Measurements from ENCODE around the gene RNF39. TPM values are rescaled to one million over a fixed set of nuclear protein-coding genes. Genes with fewer than 3 reads are reported as not detected.

RNF39 gene
- polyA plus RNA-seq, 1 donor from 2014 or later, result not detected

- peaks cover 0 to 4% (median 0%) of the 10 kb centered on the region in 3 donors for H3K9me3 Mint-ChIP-seq
- no peak overlapping the region for H3K27ac Mint-ChIP-seq
- peaks cover 13 to 22% (median 16%) of the 10 kb centered on the region in 3 donors for H3K4me1 Mint-ChIP-seq
- peaks cover 65% of the 10 kb centered on the region for H3K27me3 Mint-ChIP-seq
- peak overlapping the region in 3 of 4 donors; percentile 38 to 73 (median 58) for H3K4me3 Mint-ChIP-seq
- H3K36me3 Mint-ChIP-seq, result peaks cover 13% of the 10 kb centered on the region
These were observed 1.1 kb downstream of the RNF39 start for GRCh38 chr6:30074331-30075093.

- H3K27ac Mint-ChIP-seq, result peak overlapping the region in 2 of 3 donors; percentile 3 to 68
- H3K27me3 Mint-ChIP-seq, result peaks cover 58% of the 10 kb centered on the region
- H3K4me1 Mint-ChIP-seq, result peaks cover 13 to 23% (median 18%) of the 10 kb centered on the region in 3 donors
- H3K36me3 Mint-ChIP-seq, result peaks cover 14% of the 10 kb centered on the region
- H3K9me3 Mint-ChIP-seq, result peaks cover 0 to 4% (median 0%) of the 10 kb centered on the region in 3 donors
- peak overlapping the region in 1 of 4 donors; percentile 58 for H3K4me3 Mint-ChIP-seq
These were observed 1.9 kb downstream of the RNF39 start for GRCh38 chr6:30073489-30074235.

- H3K27ac Mint-ChIP-seq, result no peak overlapping the region
- H3K9me3 Mint-ChIP-seq, result peaks cover 0 to 4% (median 0%) of the 10 kb centered on the region in 3 donors
- H3K4me3 Mint-ChIP-seq, result peak overlapping the region in 3 of 4 donors; percentile 34 to 71 (median 44)
- peaks cover 15% of the 10 kb centered on the region for H3K36me3 Mint-ChIP-seq
- H3K4me1 Mint-ChIP-seq, result peaks cover 26 to 32% (median 30%) of the 10 kb centered on the region in 3 donors
- peaks cover 54% of the 10 kb centered on the region for H3K27me3 Mint-ChIP-seq
These were observed 3.7 kb downstream of the RNF39 start for GRCh38 chr6:30071858-30072257.

GRCh38 chr6:30071081-30071818 is 4.3 kb downstream of the RNF39 start:
- Mint-ChIP-seq H3K9me3 (peaks cover 0 to 4% (median 0%) of the 10 kb centered on the region in 3 donors), H3K4me1 (peaks cover 29 to 34% (median 32%) of the 10 kb centered on the region in 3 donors), H3K36me3 (peaks cover 15% of the 10 kb centered on the region), H3K27me3 (peaks cover 48% of the 10 kb centered on the region), H3K27ac (no peak overlapping the region), H3K4me3 (peak overlapping the region in 3 of 4 donors; percentile 44 to 71 (median 61))

GRCh38 chr6:30067460-30068139 is 8.0 kb downstream of the RNF39 start:
- Mint-ChIP-seq H3K9me3 (peaks cover 0 to 2% (median 0%) of the 10 kb centered on the region in 3 donors), H3K4me1 (peaks cover 31 to 37% (median 33%) of the 10 kb centered on the region in 3 donors), H3K27ac (peak overlapping the region; percentile 85 to 100 (median 98)), H3K36me3 (peaks cover 16% of the 10 kb centered on the region), H3K4me3 (peak overlapping the region; percentile 85 to 99 (median 98)), H3K27me3 (peaks cover 24% of the 10 kb centered on the region)

- Mint-ChIP-seq H3K9me3 (no peaks in the 10 kb centered on the region), H3K27ac (peak within 1 kb of the TSS; percentile 85 to 100 (median 98)), H3K4me1 (peaks cover 34 to 37% (median 35%) of the 10 kb centered on the region in 3 donors), H3K36me3 (peaks cover 16% of the 10 kb centered on the region), H3K4me3 (peak within 1 kb of the TSS; percentile 85 to 99 (median 98)), H3K27me3 (peaks cover 17% of the 10 kb centered on the region)
These were observed 8.8 kb downstream of the RNF39 start, which contains the start of gene PPP1R11 for GRCh38 chr6:30066577-30067459. Gene PPP1R11, plus strand, starts transcription at chr6:30067198. Its CDS starts 213 bp downstream, at chr6:30067411.

- no peaks in the 10 kb centered on the region for H3K9me3 Mint-ChIP-seq
- H3K4me1 Mint-ChIP-seq, result peaks cover 35 to 42% (median 39%) of the 10 kb centered on the region in 3 donors
- H3K36me3 Mint-ChIP-seq, result peaks cover 13% of the 10 kb centered on the region
- peaks cover 11% of the 10 kb centered on the region for H3K27me3 Mint-ChIP-seq
- peak overlapping the region; percentile 85 to 100 (median 98) for H3K27ac Mint-ChIP-seq
- peak overlapping the region; percentile 85 to 99 (median 98) for H3K4me3 Mint-ChIP-seq
These were observed 9.5 kb downstream of the RNF39 start for GRCh38 chr6:30066082-30066481.

- peaks cover 1% of the 10 kb centered on the region for H3K36me3 Mint-ChIP-seq
- peaks cover 28 to 48% (median 42%) of the 10 kb centered on the region in 3 donors for H3K4me1 Mint-ChIP-seq
- peak overlapping the region in 2 of 4 donors; percentile 64 to 70 for H3K4me3 Mint-ChIP-seq
- peak overlapping the region in 1 of 3 donors; percentile 5 for H3K27ac Mint-ChIP-seq
- no peaks in the 10 kb centered on the region for H3K27me3 Mint-ChIP-seq
- no peaks in the 10 kb centered on the region for H3K9me3 Mint-ChIP-seq
These were observed 12.3 kb downstream of the RNF39 start for GRCh38 chr6:30063315-30063714.

GRCh38 chr6:30062471-30063178 is 12.9 kb downstream of the RNF39 start:
- H3K4me1 Mint-ChIP-seq, result peaks cover 22 to 41% (median 36%) of the 10 kb centered on the region in 3 donors
- peaks cover 1% of the 10 kb centered on the region for H3K36me3 Mint-ChIP-seq
- no peaks in the 10 kb centered on the region for H3K27me3 Mint-ChIP-seq
- peak overlapping the region; percentile 98 to 99 (median 98) for H3K4me3 Mint-ChIP-seq
- H3K9me3 Mint-ChIP-seq, result no peaks in the 10 kb centered on the region
- peak overlapping the region in 2 of 3 donors; percentile 99 to 100 for H3K27ac Mint-ChIP-seq

- Mint-ChIP-seq H3K27me3 (no peaks in the 10 kb centered on the region), H3K9me3 (no peaks in the 10 kb centered on the region), H3K36me3 (peaks cover 4% of the 10 kb centered on the region), H3K4me3 (peak overlapping the region; percentile 98 to 99 (median 98)), H3K4me1 (peaks cover 19 to 37% (median 32%) of the 10 kb centered on the region in 3 donors), H3K27ac (peak overlapping the region; percentile 99 to 100 (median 99))
These were observed 13.6 kb downstream of the RNF39 start for GRCh38 chr6:30061858-30062458.

GRCh38 chr6:30061092-30061857 is 14.3 kb downstream of the RNF39 start, which contains the start of gene POLR1H:
Gene POLR1H, plus strand, starts transcription at chr6:30061265. Its CDS starts 260 bp downstream, at chr6:30061525.
- H3K27ac Mint-ChIP-seq, result peak within 1 kb of the TSS; percentile 99 to 100 (median 99)
- H3K4me1 Mint-ChIP-seq, result peaks cover 17 to 32% (median 30%) of the 10 kb centered on the region in 3 donors
- peak within 1 kb of the TSS; percentile 98 to 99 (median 98) for H3K4me3 Mint-ChIP-seq
- H3K9me3 Mint-ChIP-seq, result no peaks in the 10 kb centered on the region
- no peaks in the 10 kb centered on the region for H3K27me3 Mint-ChIP-seq
- H3K36me3 Mint-ChIP-seq, result peaks cover 10% of the 10 kb centered on the region
